Measurements from ENCODE around the gene DPYD.

GRCh38 chr1:97306504-97306903 is 614.3 kb downstream of the DPYD start:
- TF ChIP-seq, protein P1, sequence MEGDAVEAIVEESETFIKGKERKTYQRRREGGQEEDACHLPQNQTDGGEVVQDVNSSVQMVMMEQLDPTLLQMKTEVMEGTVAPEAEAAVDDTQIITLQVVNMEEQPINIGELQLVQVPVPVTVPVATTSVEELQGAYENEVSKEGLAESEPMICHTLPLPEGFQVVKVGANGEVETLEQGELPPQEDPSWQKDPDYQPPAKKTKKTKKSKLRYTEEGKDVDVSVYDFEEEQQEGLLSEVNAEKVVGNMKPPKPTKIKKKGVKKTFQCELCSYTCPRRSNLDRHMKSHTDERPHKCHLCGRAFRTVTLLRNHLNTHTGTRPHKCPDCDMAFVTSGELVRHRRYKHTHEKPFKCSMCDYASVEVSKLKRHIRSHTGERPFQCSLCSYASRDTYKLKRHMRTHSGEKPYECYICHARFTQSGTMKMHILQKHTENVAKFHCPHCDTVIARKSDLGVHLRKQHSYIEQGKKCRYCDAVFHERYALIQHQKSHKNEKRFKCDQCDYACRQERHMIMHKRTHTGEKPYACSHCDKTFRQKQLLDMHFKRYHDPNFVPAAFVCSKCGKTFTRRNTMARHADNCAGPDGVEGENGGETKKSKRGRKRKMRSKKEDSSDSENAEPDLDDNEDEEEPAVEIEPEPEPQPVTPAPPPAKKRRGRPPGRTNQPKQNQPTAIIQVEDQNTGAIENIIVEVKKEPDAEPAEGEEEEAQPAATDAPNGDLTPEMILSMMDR (IDR thresholded peaks at IDR 0.05; ENCODE audit: insufficient read depth, low read length, poor library complexity, severe bottlenecking): no peak
- TF ChIP-seq EZH2phosphoT487 (conservative IDR thresholded peaks at IDR 0.05; ENCODE audit: low read length): no peak

Measured in SU-DHL-6 (cell line).